Mesodermal cell (in vitro differentiated cells): ENCODE measurements around the gene MAS1. TPM values are rescaled to one million over a fixed set of nuclear protein-coding genes. Genes with fewer than 3 reads are reported as not detected.
"Not testable (repeated sequence)": the region's sequence is repeated elsewhere in the genome, so short reads cannot be mapped to it uniquely, and the experiment has no call there.

Experiments
- H3K27ac ChIP-seq: 2 replicates; pipeline ENCODE4 v1.7.0; 2013; ENCODE audit warnings: mild to moderate bottlenecking, low read depth, low read length, moderate library complexity; ENCODE audit not compliant: severe bottlenecking
- H3K36me3 ChIP-seq: 2 replicates; pipeline ENCODE4 v1.7.1; 2013; ENCODE audit warnings: mild to moderate bottlenecking, low read length, moderate library complexity; ENCODE audit not compliant: control insufficient read depth, insufficient read depth
- H3K4me1 ChIP-seq: one replicate; pipeline ENCODE4 v1.7.1; 2013; ENCODE audit warnings: mild to moderate bottlenecking, low read length; ENCODE audit not compliant: insufficient read depth, control insufficient read depth, poor library complexity, severe bottlenecking
- H3K4me3 ChIP-seq: 2 replicates; pipeline ENCODE4 v1.7.0; 2013; ENCODE audit warnings: low read length, control low read depth, mild to moderate bottlenecking; ENCODE audit not compliant: insufficient read depth, poor library complexity, severe bottlenecking; ENCODE audit errors: extremely low read depth
- H3K9me3 ChIP-seq: 2 replicates; pipeline ENCODE4 v1.7.1; 2013; ENCODE audit warnings: mild to moderate bottlenecking, low read length, moderate library complexity; ENCODE audit not compliant: control insufficient read depth
- WGBS, 2 experiments: methylation state at CpG; one replicate each; pipeline ENCODE4 v1.1.5; 2013; ENCODE audit warnings: missing lambda C conversion rate in 2 of 2; ENCODE audit not compliant: insufficient coverage in 2 of 2; 5-methylcytosine and 5-hydroxymethylcytosine counted together
- polyA plus RNA-seq, 2 experiments: library from polyadenylated mRNA; stranded (reverse); fragments of 50-300 nt; gene quantifications; one replicate each; pipeline ENCODE4 v1.2.3, GENCODE V29; 2013

Gene MAS1
- polyA plus RNA-seq (2013, experiment 1 of 2) = not detected
- not detected for polyA plus RNA-seq (2013, experiment 2 of 2)

GRCh38 chr6:159890792-159891191 is at the start of gene MAS1:
Gene MAS1 (plus strand): TSS chr6:159890988. CDS start chr6:159906956, 15,968 bp downstream.
- Histone ChIP-seq H3K27ac (no peak within 1 kb of the TSS), H3K4me3 (no peak within 1 kb of the TSS), H3K9me3 (no peaks in the 10 kb centered on the region), H3K4me1 (no peaks in the 10 kb centered on the region), H3K36me3 (no peaks in the 10 kb centered on the region)
- 93 to 96% methylated on average over 5 to 6 of the region's 7 CpGs for WGBS, 2 experiments

GRCh38 chr6:159842035-159842434 is 48.8 kb upstream of the MAS1 start:
- H3K4me3 ChIP-seq = no peak overlapping the region
- H3K27ac ChIP-seq = no peak overlapping the region
- no peaks in the 10 kb centered on the region for H3K36me3 ChIP-seq
- H3K4me1 ChIP-seq = no peaks in the 10 kb centered on the region
- no peaks in the 10 kb centered on the region for H3K9me3 ChIP-seq
- WGBS, 2 experiments = 83 to 100% methylated on average over 2 to 3 of the region's 4 CpGs

GRCh38 chr6:159844737-159845645 is 45.8 kb upstream of the MAS1 start:
- Histone ChIP-seq H3K36me3 (no peaks in the 10 kb centered on the region), H3K4me3 (no peak overlapping the region), H3K9me3 (no peaks in the 10 kb centered on the region), H3K27ac (no peak overlapping the region), H3K4me1 (no peaks in the 10 kb centered on the region)
- 87 to 97% methylated on average over 4 to 12 of the region's 13 CpGs for WGBS, 2 experiments

GRCh38 chr6:159848552-159848951 is 42.2 kb upstream of the MAS1 start:
- 86 to 92% methylated on average over 4 to 5 of the region's 5 CpGs for WGBS, 2 experiments
- H3K9me3 ChIP-seq, H3K4me1 ChIP-seq, H3K36me3 ChIP-seq, H3K27ac ChIP-seq, H3K4me3 ChIP-seq: not testable (repeated sequence)

- H3K4me1 ChIP-seq, H3K9me3 ChIP-seq, H3K27ac ChIP-seq, H3K4me3 ChIP-seq, H3K36me3 ChIP-seq: not testable (repeated sequence)
- 60% methylated on average over 1 of the region's 1 CpG; no CpG with 5 or more reads in 1 of the 2 experiments for WGBS, 2 experiments
These were observed 40.9 kb upstream of the MAS1 start for GRCh38 chr6:159849851-159850250.

GRCh38 chr6:159852877-159853276 is 37.9 kb upstream of the MAS1 start:
- no peak overlapping the region for H3K4me3 ChIP-seq
- H3K9me3 ChIP-seq = no peaks in the 10 kb centered on the region
- WGBS, 2 experiments = 80 to 100% methylated on average over 2 to 4 of the region's 6 CpGs

GRCh38 chr6:159853754-159854153 is 37.0 kb upstream of the MAS1 start:
- no peaks in the 10 kb centered on the region for H3K36me3 ChIP-seq
- H3K9me3 ChIP-seq = no peaks in the 10 kb centered on the region
- H3K27ac ChIP-seq = no peak overlapping the region
- no peak overlapping the region for H3K4me3 ChIP-seq
- H3K4me1 ChIP-seq = no peaks in the 10 kb centered on the region

More at GRCh38 chr6:159852877-159853276, 37.9 kb upstream of the MAS1 start:
- H3K36me3 ChIP-seq = no peaks in the 10 kb centered on the region
- no peaks in the 10 kb centered on the region for H3K4me1 ChIP-seq
- no peak overlapping the region for H3K27ac ChIP-seq

- WGBS, 2 experiments = 69 to 81% methylated on average over 2 of the region's 3 CpGs
- Histone ChIP-seq H3K4me3 (no peak overlapping the region), H3K36me3 (no peaks in the 10 kb centered on the region), H3K4me1 (no peaks in the 10 kb centered on the region), H3K9me3 (no peaks in the 10 kb centered on the region), H3K27ac (no peak overlapping the region)
These were observed 35.8 kb upstream of the MAS1 start for GRCh38 chr6:159854959-159855358.

GRCh38 chr6:159858259-159858658 is 32.5 kb upstream of the MAS1 start:
- no CpG with 5 or more reads among the region's 1 CpG for WGBS, 2 experiments
- no peaks in the 10 kb centered on the region for H3K36me3 ChIP-seq
- no peaks in the 10 kb centered on the region for H3K9me3 ChIP-seq
- H3K4me3 ChIP-seq = no peak overlapping the region
- no peaks in the 10 kb centered on the region for H3K4me1 ChIP-seq
- no peak overlapping the region for H3K27ac ChIP-seq

GRCh38 chr6:159860482-159860881 is 30.3 kb upstream of the MAS1 start:
- Histone ChIP-seq H3K27ac (no peak overlapping the region), H3K4me3 (no peak overlapping the region), H3K4me1 (no peaks in the 10 kb centered on the region), H3K9me3 (no peaks in the 10 kb centered on the region), H3K36me3 (no peaks in the 10 kb centered on the region)
- WGBS, 2 experiments = 80% methylated on average over 1 of the region's 1 CpG; no CpG with 5 or more reads in 1 of the 2 experiments

GRCh38 chr6:159862103-159862502 is 28.7 kb upstream of the MAS1 start:
- Histone ChIP-seq H3K9me3 (no peaks in the 10 kb centered on the region), H3K4me3 (no peak overlapping the region), H3K4me1 (no peaks in the 10 kb centered on the region), H3K36me3 (no peaks in the 10 kb centered on the region), H3K27ac (no peak overlapping the region)
- 92% methylated on average over 4 of the region's 5 CpGs for WGBS, 2 experiments
